Endothelial cell of umbilical vein (primary cell): ENCODE data around the gene MALRD1.

Experiments
- EZH2 ChIP-seq: IDR thresholded peaks from 2 replicates; pipeline ENCODE4 v1.6.1; 2012; ENCODE audit warnings: borderline replicate concordance, low read depth, mild to moderate bottlenecking, moderate library complexity, low read length, inconsistent platforms; ENCODE audit not compliant: severe bottlenecking
- POLR2A ChIP-seq: IDR thresholded peaks from 2 replicates; pipeline ENCODE4 v1.6.1; 2012; ENCODE audit warnings: low read depth, mild to moderate bottlenecking, control low read depth, low read length
- TF ChIP-seq, protein P1 (sequence below), 2 donors: IDR thresholded peaks; 1 replicate in 1 of 2; 2 replicates in 1 of 2; pipeline ENCODE4 v1.5.1; 2011; ENCODE audit warnings: low read length in 2 of 2, mild to moderate bottlenecking in 2 of 2, moderate library complexity in 2 of 2, control low read depth in 1 of 2, inconsistent platforms in 1 of 2, low read depth in 1 of 2; ENCODE audit not compliant: insufficient read depth in 1 of 2; ENCODE audit errors: extremely low read depth in 1 of 2

- TF ChIP-seq, protein P1, sequence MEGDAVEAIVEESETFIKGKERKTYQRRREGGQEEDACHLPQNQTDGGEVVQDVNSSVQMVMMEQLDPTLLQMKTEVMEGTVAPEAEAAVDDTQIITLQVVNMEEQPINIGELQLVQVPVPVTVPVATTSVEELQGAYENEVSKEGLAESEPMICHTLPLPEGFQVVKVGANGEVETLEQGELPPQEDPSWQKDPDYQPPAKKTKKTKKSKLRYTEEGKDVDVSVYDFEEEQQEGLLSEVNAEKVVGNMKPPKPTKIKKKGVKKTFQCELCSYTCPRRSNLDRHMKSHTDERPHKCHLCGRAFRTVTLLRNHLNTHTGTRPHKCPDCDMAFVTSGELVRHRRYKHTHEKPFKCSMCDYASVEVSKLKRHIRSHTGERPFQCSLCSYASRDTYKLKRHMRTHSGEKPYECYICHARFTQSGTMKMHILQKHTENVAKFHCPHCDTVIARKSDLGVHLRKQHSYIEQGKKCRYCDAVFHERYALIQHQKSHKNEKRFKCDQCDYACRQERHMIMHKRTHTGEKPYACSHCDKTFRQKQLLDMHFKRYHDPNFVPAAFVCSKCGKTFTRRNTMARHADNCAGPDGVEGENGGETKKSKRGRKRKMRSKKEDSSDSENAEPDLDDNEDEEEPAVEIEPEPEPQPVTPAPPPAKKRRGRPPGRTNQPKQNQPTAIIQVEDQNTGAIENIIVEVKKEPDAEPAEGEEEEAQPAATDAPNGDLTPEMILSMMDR (IDR thresholded peaks at IDR 0.05; ENCODE audit: extremely low read depth in 1 of 2, insufficient read depth in 1 of 2, low read depth in 1 of 2, low read length in 2 of 2), result no peak
- TF ChIP-seq EZH2, result no peak
- no peak for TF ChIP-seq POLR2A
These were observed 590.3 kb downstream of the MALRD1 start for GRCh38 chr10:19638896-19639233.
